GM12878 (cell line): ENCODE data around the gene FDX2. TPM values are rescaled to one million over a fixed set of nuclear protein-coding genes. Genes with fewer than 3 reads are reported as not detected.

Experiments
- ATF3 ChIP-seq: IDR thresholded peaks from 2 replicates; pipeline ENCODE4 v1.6.1; 2011; ENCODE audit warnings: low read depth, mild to moderate bottlenecking, low read length, moderate library complexity, borderline replicate concordance; ENCODE audit errors: extremely low read depth
- BACH1 ChIP-seq: fragments of 450-650 bp; IDR thresholded peaks from 2 replicates; pipeline ENCODE4 v1.6.1; 2017; ENCODE audit warnings: mild to moderate bottlenecking, borderline replicate concordance
- BHLHE40 ChIP-seq, 2 experiments: fragments of 450-650 bp in 1 of 2; IDR thresholded peaks; 2 replicates each; pipeline ENCODE4 v1.6.1; 2011 to 2017; ENCODE audit warnings: low read depth in 2 of 2, borderline replicate concordance in 1 of 2, improper control_type of control experiment in 1 of 2, low read length in 1 of 2, mild to moderate bottlenecking in 1 of 2
- E2F4 ChIP-seq: IDR thresholded peaks from 2 replicates; pipeline ENCODE4 v1.6.1; 2012; ENCODE audit warnings: low read depth, low read length, improper control_type of control experiment
- EED ChIP-seq: sonication (generic); IDR thresholded peaks from 2 replicates; pipeline ENCODE4 v1.6.1; 2016; ENCODE audit warnings: antibody characterized with exemption, low read depth
- HCFC1 ChIP-seq: fragments of 150-350 bp; IDR thresholded peaks from 2 replicates; pipeline ENCODE4 v1.6.1; 2014; ENCODE audit warnings: low read length
- IRF4 ChIP-seq: IDR thresholded peaks from 2 replicates; pipeline ENCODE4 v1.6.1; 2011; ENCODE audit warnings: low read depth, low read length
- KLF5 ChIP-seq: fragments of 450-650 bp; IDR thresholded peaks from 2 replicates; pipeline ENCODE4 v1.6.1; 2014; ENCODE audit warnings: mild to moderate bottlenecking; ENCODE audit not compliant: partially characterized antibody
- MAX ChIP-seq: IDR thresholded peaks from 2 replicates; pipeline ENCODE4 v1.6.1; 2012; ENCODE audit warnings: low read depth, low read length, improper control_type of control experiment
- MEF2B ChIP-seq: fragments of 450-650 bp; IDR thresholded peaks from 2 replicates; pipeline ENCODE4 v1.6.1; 2018; ENCODE audit warnings: mild to moderate bottlenecking, moderate library complexity; ENCODE audit not compliant: partially characterized antibody, poor library complexity, severe bottlenecking
- NR2F1 ChIP-seq: fragments of 450-650 bp; conservative IDR thresholded peaks from 2 replicates; pipeline ENCODE4 v1.6.1; 2017; ENCODE audit warnings: mild to moderate bottlenecking
- RUNX3 ChIP-seq: IDR thresholded peaks from 2 replicates; pipeline ENCODE4 v1.6.1; 2012; ENCODE audit warnings: low read length, inconsistent platforms
- SMAD5 ChIP-seq: IDR thresholded peaks from 2 replicates; pipeline ENCODE4 v1.6.1; 2016; ENCODE audit warnings: antibody characterized with exemption, low read depth
- SMC3 ChIP-seq: IDR thresholded peaks from 2 replicates; pipeline ENCODE4 v1.6.1; 2011; ENCODE audit warnings: low read length, improper control_type of control experiment, borderline replicate concordance
- SREBF1 ChIP-seq: IDR thresholded peaks from 2 replicates; pipeline ENCODE4 v1.6.1; 2012; ENCODE audit warnings: mild to moderate bottlenecking, low read length
- USF1 ChIP-seq: IDR thresholded peaks from 2 replicates; pipeline ENCODE4 v1.6.1; 2011; ENCODE audit warnings: borderline replicate concordance, low read depth, mild to moderate bottlenecking, moderate library complexity, mixed read lengths, low read length; ENCODE audit not compliant: insufficient read depth; ENCODE audit errors: extremely low read length
- WRNIP1 ChIP-seq: IDR thresholded peaks from 2 replicates; pipeline ENCODE4 v1.6.1; 2011; ENCODE audit warnings: low read depth, low read length, improper control_type of control experiment, borderline replicate concordance
- ZSCAN29 ChIP-seq: fragments of 450-650 bp; IDR thresholded peaks from 2 replicates; pipeline ENCODE4 v1.6.1; 2017; ENCODE audit warnings: mild to moderate bottlenecking, moderate library complexity
- polyA plus RNA-seq, 11 experiments: library from polyadenylated mRNA; depleted of rRNA in 4 of 11; unstranded in 6 of 11; stranded (reverse) in 5 of 11; fragments of >200 nt; fragmentation: Nextera tagmentation in 4 of 11; fragmentation: Illumina TruSeq in 1 of 11; extraction: Ambion mirVana in 4 of 11; extraction: Trizol in 1 of 11; gene quantifications; 1 replicate in 1 of 11; 2 replicates in 10 of 11; pipeline versions ENCODE4 v1.2.1 to v1.2.3, GENCODE V29; 2011 to 2016; ENCODE audit warnings: inconsistent platforms in 2 of 11, missing spikeins in 2 of 11, low read depth in 1 of 11
- total RNA-seq, 4 experiments: library from RNA; depleted of rRNA in 3 of 4; stranded (reverse); fragments of >200 nt in 3 of 4; fragmentation: Illumina TruSeq in 1 of 4; extraction: Trizol in 1 of 4; gene quantifications; 2 replicates each; pipeline versions ENCODE4 v1.2.1 to v1.2.3, GENCODE V29; 2013 to 2021
- TF ChIP-seq, protein P1 (sequence below): IDR thresholded peaks from 2 replicates; pipeline ENCODE4 v1.6.1; 2012; ENCODE audit warnings: improper control_type of control experiment, low read depth, low read length; ENCODE audit not compliant: insufficient replicate concordance

Gene FDX2
- total and polyA plus RNA-seq, 10 of the 15 experiments (the other 5 are each of a cell fraction or from before 2014, with no cell fraction given): 1.4 to 50.4 (median 24.7) TPM

DNA sequence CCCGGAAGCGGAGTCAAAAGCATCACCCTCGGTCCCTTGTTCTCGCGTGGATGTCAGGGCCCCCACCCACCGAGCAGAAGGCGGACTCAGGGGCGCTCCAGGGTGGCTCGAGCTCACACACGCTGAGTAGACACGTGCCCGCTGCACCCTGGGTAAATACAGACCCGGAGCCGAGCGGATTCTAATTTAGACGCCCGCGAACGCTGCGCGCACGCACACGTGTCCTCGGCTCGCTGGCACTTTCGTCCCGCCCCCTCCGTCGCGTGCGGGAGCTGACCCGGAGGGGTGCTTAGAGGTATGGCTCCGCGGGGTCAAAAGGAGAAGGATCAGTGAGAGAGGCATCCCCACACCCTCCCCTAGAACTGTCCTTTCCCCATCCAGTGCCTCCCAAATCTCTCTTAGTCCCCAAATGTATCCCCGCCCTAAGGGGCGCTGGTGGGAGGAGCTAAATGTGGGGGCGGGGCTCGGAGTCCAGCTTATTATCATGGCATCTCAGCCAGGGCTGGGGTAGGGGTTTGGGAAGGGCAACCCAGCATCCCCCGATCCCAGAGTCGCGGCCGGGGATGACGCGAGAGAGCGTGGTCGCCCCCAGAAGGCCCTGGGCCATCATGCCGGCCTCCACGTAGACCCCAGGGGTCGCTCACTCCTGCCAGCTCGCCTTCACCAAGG lies 26.5 kb downstream of the FDX2 start (continued):
- TF ChIP-seq ATF3: no peak
- TF ChIP-seq SMAD5: no peak
- TF ChIP-seq MEF2B: peak; percentile 53
- 0 out of 2 replicates have a peak, but pooled peaks have one; percentile 24 for TF ChIP-seq HCFC1
- TF ChIP-seq EED: no peak
- peak; percentile 94 for TF ChIP-seq MAX
- TF ChIP-seq E2F4: no peak
- no peak for TF ChIP-seq BACH1
- no peak for TF ChIP-seq ZSCAN29
- TF ChIP-seq KLF5: peak; percentile 18
- no peak for TF ChIP-seq WRNIP1
- TF ChIP-seq, protein P1, sequence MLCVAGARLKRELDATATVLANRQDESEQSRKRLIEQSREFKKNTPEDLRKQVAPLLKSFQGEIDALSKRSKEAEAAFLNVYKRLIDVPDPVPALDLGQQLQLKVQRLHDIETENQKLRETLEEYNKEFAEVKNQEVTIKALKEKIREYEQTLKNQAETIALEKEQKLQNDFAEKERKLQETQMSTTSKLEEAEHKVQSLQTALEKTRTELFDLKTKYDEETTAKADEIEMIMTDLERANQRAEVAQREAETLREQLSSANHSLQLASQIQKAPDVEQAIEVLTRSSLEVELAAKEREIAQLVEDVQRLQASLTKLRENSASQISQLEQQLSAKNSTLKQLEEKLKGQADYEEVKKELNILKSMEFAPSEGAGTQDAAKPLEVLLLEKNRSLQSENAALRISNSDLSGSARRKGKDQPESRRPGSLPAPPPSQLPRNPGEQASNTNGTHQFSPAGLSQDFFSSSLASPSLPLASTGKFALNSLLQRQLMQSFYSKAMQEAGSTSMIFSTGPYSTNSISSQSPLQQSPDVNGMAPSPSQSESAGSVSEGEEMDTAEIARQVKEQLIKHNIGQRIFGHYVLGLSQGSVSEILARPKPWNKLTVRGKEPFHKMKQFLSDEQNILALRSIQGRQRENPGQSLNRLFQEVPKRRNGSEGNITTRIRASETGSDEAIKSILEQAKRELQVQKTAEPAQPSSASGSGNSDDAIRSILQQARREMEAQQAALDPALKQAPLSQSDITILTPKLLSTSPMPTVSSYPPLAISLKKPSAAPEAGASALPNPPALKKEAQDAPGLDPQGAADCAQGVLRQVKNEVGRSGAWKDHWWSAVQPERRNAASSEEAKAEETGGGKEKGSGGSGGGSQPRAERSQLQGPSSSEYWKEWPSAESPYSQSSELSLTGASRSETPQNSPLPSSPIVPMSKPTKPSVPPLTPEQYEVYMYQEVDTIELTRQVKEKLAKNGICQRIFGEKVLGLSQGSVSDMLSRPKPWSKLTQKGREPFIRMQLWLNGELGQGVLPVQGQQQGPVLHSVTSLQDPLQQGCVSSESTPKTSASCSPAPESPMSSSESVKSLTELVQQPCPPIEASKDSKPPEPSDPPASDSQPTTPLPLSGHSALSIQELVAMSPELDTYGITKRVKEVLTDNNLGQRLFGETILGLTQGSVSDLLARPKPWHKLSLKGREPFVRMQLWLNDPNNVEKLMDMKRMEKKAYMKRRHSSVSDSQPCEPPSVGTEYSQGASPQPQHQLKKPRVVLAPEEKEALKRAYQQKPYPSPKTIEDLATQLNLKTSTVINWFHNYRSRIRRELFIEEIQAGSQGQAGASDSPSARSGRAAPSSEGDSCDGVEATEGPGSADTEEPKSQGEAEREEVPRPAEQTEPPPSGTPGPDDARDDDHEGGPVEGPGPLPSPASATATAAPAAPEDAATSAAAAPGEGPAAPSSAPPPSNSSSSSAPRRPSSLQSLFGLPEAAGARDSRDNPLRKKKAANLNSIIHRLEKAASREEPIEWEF: no peak
- peak; percentile 95 to 99 for TF ChIP-seq BHLHE40 (IDR thresholded peaks at IDR 0.05; ENCODE audit: borderline replicate concordance in 1 of 2, low read depth in 2 of 2, low read length in 1 of 2)
- no peak for TF ChIP-seq SREBF1
- peak; percentile 77 for TF ChIP-seq NR2F1
- no peak for TF ChIP-seq SMC3
- 0 out of 2 replicates have a peak, but pooled peaks have one; percentile 6 for TF ChIP-seq IRF4
- TF ChIP-seq USF1: peak; percentile 74
- no peak for TF ChIP-seq RUNX3
